Activated CD8-positive, alpha-beta T cell treated with anti-CD3 and anti-CD28 coated beads for 36 hours (primary cell): ENCODE measurements around the gene OLFM4. TPM values are rescaled to one million over a fixed set of nuclear protein-coding genes. Genes with fewer than 3 reads are reported as not detected.

Experiments used
- ATAC-seq: fragments of 200-7000 bp; cut with Tn5 transposase; one replicate; pipeline ENCODE4 v1.10.0; 2021; ENCODE audit warnings: mild to moderate bottlenecking, moderate library complexity
- CTCF ChIA-PET: fragments of 350-600 bp; sonication (Branson Sonifier 250); formaldehyde crosslinking; loops from one replicate; lab custom pipeline; 2021; ENCODE audit warnings: antibody characterized with exemption; lab: Charles Lee
- POLR2A ChIA-PET: fragments of 350-600 bp; sonication (Branson Sonifier 250); formaldehyde crosslinking; loops from one replicate; lab custom pipeline; 2021; ENCODE audit warnings: antibody characterized with exemption; lab: Charles Lee
- DNase-seq: peaks from one replicate; pipeline ENCODE4 v3.0.0-alpha.2; 2020
- H3K27ac Mint-ChIP-seq: one replicate; pipeline ENCODE4 v1.8.0; 2021; ENCODE audit warnings: mild to moderate bottlenecking, mixed read lengths
- H3K27me3 Mint-ChIP-seq: one replicate; pipeline ENCODE4 v1.8.0; 2021; ENCODE audit warnings: mixed read lengths
- H3K36me3 Mint-ChIP-seq: one replicate; pipeline ENCODE4 v1.8.0; 2021; ENCODE audit warnings: low read depth, mixed read lengths
- H3K4me1 Mint-ChIP-seq: one replicate; pipeline ENCODE4 v1.8.0; 2021; ENCODE audit warnings: low read depth, mixed read lengths
- H3K4me3 Mint-ChIP-seq: one replicate; pipeline ENCODE4 v1.8.0; 2021; ENCODE audit warnings: mild to moderate bottlenecking, moderate library complexity, mixed read lengths
- H3K9me3 Mint-ChIP-seq: one replicate; pipeline ENCODE4 v1.8.0; 2021; ENCODE audit warnings: mixed read lengths
- CTCF ChIP-seq: fragments of 200-600 bp; IDR thresholded peaks from one replicate; pipeline ENCODE4 v1.8.0; 2022; ENCODE audit warnings: antibody characterized with exemption, mild to moderate bottlenecking
- intact Hi-C: fragments of 100-400 bp; cut with micrococcal nuclease; formaldehyde crosslinking; loops from one replicate; pipeline ENCODE4 v1.10.0; 2022
- total RNA-seq, 2 experiments: library from RNA; stranded (reverse); gene quantifications; one replicate each; pipeline ENCODE4 v1.2.3, GENCODE V29; 2021

The OLFM4 gene
- total RNA-seq, 2 experiments from 2014 or later, result not detected

GRCh38 chr13:53014495-53015443 is 13.8 kb upstream of the OLFM4 start:
- ChIA-PET POLR2A (no interaction called here), CTCF (interaction anchor here (1.2 kb wide), 1 partner anchor 47 kb away, joined by 4 read pairs; no protein-coding TSS in a partner anchor)
- intact Hi-C loops, result no loop called here
- no peaks in the 10 kb centered on the region for H3K4me1 Mint-ChIP-seq
- no peak for DNase-seq
- H3K4me3 Mint-ChIP-seq, result no peak overlapping the region
- ATAC-seq, result no peak
- H3K27ac Mint-ChIP-seq, result no peak overlapping the region
- H3K36me3 Mint-ChIP-seq, result no peaks in the 10 kb centered on the region
- no peaks in the 10 kb centered on the region for H3K9me3 Mint-ChIP-seq
- H3K27me3 Mint-ChIP-seq, result peaks cover 7% of the 10 kb centered on the region
- TF ChIP-seq CTCF, result no peak

GRCh38 chr13:53015971-53016370 is 12.6 kb upstream of the OLFM4 start:
- no peak overlapping the region for H3K27ac Mint-ChIP-seq
- no peaks in the 10 kb centered on the region for H3K36me3 Mint-ChIP-seq
- DNase-seq, result no peak
- intact Hi-C loops, result no loop called here
- no peak for TF ChIP-seq CTCF
- peaks cover 7% of the 10 kb centered on the region for H3K27me3 Mint-ChIP-seq
- ChIA-PET CTCF (no interaction called here), POLR2A (no interaction called here)
- ATAC-seq, result no peak
- H3K4me1 Mint-ChIP-seq, result no peaks in the 10 kb centered on the region
- no peaks in the 10 kb centered on the region for H3K9me3 Mint-ChIP-seq
- H3K4me3 Mint-ChIP-seq, result no peak overlapping the region

DNA sequence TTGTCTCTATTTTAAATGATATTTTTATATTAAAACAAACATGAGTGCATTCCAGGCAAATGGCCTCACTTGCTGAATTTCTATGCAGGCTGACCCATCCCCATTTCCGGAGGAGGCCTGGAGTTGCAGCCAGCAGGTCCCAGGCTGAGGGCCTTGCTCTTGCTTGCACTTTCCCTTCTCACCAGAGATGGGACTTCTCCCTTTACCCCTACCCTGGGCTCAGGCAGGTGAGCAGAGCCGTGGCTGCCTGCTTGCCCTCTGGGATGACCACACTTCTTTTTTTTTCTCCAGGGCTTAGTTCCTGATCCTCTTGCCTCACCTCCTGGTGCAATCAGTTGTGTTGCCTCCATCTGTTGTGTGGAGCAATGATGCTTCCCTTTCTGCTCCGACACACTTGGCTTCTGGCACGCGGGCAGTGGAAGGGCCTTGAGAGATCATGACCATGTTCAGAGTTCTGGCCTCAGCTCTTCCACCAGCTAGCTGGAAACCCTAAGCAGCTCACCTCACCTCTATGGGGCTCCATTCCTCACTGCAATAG is 11.1 kb upstream of the OLFM4 start:
- ATAC-seq, result no peak
- H3K27me3 Mint-ChIP-seq, result peaks cover 2% of the 10 kb centered on the region
- H3K36me3 Mint-ChIP-seq, result no peaks in the 10 kb centered on the region
- TF ChIP-seq CTCF, result no peak
- no peaks in the 10 kb centered on the region for H3K9me3 Mint-ChIP-seq
- no peaks in the 10 kb centered on the region for H3K4me1 Mint-ChIP-seq
- intact Hi-C loops, result no loop called here
- DNase-seq, result no peak
- POLR2A ChIA-PET, result no interaction called here
- no peak overlapping the region for H3K27ac Mint-ChIP-seq
- H3K4me3 Mint-ChIP-seq, result no peak overlapping the region
- CTCF ChIA-PET, result no interaction called here

DNA sequence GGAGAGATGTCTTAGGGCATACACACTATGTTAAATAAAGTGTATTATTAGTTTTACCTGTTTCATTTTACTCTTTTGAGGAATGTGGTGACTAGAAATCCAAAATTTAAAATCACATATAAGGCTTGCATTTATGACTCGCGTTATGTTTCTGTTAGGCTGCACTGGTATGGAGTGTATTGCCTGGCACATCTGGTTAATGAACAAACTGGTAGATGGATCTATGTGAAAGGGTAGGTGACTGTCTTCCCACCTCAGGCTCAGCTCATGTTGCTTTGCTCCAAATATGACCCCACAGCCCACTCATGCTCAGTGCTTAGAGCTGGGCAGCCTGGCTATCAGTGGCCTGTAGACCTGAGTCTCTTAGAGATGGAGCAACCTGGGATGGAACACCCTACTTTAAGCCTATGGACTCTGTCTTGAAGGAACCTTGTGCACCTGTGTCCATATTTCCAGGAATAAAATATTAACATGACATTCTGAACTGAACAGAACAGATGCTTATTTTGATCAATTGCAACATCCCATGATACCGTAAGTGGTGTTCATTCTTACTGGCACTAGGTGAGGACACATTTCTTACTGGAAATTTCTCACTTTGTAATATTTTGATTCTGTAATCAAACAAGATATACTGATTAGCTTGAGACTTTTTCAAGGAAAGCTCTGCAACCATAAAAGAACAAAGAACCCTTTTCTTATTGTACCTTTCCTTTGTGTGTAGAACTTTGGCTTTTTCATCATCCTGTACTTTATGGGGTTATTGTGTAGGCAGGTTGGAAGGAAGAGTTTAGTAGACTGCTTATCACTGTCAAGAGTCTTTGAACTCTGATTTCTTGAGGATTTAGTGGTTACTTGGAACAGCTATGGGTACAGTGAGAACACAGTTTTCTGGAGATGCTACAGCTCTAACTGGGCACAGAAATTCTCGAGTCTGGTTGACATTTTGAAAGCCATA is 9.6 kb upstream of the OLFM4 start:
- DNase-seq (no peak), ATAC-seq (no peak)
- ChIA-PET CTCF (no interaction called here), POLR2A (no interaction called here)
- Mint-ChIP-seq H3K27me3 (peaks cover under 1% of the 10 kb centered on the region), H3K36me3 (no peaks in the 10 kb centered on the region), H3K4me3 (no peak overlapping the region), H3K9me3 (no peaks in the 10 kb centered on the region), H3K4me1 (no peaks in the 10 kb centered on the region), H3K27ac (no peak overlapping the region)
- intact Hi-C loops, result no loop called here
- TF ChIP-seq CTCF, result no peak
